ENCODE results near the gene AP5B1.

AP5B1 gene

DNA sequence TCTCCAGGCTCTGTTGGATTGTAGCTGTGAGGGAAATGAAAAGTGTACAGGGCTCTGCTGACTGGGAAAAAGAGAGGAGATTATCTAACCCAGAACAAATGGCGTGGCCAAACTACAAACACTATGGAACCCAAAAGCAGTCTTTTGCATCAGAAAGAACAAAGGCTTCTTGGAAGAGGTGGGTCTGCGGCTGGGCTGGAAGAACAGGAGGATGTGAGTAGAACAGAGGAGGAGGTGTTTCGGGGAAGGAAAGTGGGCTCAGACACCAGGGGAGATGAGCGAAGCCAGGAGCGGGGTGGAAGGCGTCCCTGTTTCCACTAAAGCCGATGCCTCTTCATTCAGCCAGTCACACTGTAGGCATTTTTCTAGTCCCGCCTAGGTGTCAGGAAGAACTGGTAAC, 18.1 kb upstream of the AP5B1 start:
- no peak for TF ChIP-seq CTCF (conservative IDR thresholded peaks at IDR 0.05; ENCODE audit: low read length)
- H3K4me3 ChIP-seq (ENCODE audit: low read length) = no peak overlapping the region
- DNase-seq (ENCODE audit: low read depth) = no peak

- no peak for TF ChIP-seq CTCF (conservative IDR thresholded peaks at IDR 0.05; ENCODE audit: low read length)
- no peak for DNase-seq (ENCODE audit: low read depth)
- H3K4me3 ChIP-seq (ENCODE audit: low read length) = no peak overlapping the region
These were observed 16.9 kb upstream of the AP5B1 start for GRCh38 chr11:65797711-65798110.

GRCh38 chr11:65796726-65797601, 16.2 kb upstream of the AP5B1 start:
- TF ChIP-seq CTCF (conservative IDR thresholded peaks at IDR 0.05; ENCODE audit: low read length) = no peak
- DNase-seq (ENCODE audit: low read depth) = no peak

DNA sequence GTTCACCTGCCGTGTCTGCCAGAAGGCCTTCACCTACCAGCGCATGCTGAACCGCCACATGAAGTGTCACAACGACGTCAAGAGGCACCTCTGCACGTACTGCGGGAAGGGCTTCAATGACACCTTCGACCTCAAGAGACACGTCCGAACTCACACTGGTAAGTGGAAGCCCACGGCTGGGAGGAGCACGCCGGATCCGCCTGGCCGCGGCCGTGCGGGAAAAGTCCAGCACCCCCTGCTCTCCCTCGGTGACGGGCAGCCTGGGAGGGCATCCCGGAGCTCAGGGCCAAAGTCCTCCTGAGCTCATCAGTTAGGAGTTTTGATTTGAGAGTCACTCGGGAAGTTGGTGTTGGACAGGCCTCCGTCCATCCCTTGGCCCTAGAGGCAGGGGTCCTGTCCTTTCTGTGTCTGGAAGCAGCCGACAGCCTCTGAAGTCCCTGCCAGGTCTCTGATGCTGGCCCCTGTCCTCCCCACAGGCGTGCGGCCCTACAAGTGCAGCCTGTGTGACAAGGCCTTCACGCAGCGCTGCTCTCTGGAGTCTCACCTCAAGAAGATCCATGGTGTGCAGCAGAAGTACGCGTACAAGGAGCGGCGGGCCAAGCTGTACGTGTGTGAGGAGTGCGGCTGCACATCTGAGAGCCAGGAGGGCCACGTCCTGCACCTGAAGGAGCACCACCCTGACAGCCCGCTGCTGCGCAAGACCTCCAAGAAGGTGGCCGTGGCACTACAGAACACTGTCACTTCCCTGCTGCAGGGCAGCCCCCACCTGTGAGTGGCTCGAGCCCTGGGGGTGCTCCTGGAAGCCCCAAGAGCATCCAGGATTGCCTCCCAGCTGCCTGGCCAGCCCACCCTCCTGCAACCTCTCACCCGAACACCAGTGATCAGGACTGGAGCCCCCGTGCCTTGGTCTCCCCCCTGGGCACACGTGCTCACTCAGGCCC, 14.1 kb upstream of the AP5B1 start:
- DNase-seq (ENCODE audit: low read depth) = no peak
- TF ChIP-seq CTCF (conservative IDR thresholded peaks at IDR 0.05; ENCODE audit: low read length) = no peak
- no peak overlapping the region for H3K4me3 ChIP-seq (ENCODE audit: low read length)

More at GRCh38 chr11:65796726-65797601, 16.2 kb upstream of the AP5B1 start:
- H3K4me3 ChIP-seq (ENCODE audit: low read length) = no peak overlapping the region

DNA sequence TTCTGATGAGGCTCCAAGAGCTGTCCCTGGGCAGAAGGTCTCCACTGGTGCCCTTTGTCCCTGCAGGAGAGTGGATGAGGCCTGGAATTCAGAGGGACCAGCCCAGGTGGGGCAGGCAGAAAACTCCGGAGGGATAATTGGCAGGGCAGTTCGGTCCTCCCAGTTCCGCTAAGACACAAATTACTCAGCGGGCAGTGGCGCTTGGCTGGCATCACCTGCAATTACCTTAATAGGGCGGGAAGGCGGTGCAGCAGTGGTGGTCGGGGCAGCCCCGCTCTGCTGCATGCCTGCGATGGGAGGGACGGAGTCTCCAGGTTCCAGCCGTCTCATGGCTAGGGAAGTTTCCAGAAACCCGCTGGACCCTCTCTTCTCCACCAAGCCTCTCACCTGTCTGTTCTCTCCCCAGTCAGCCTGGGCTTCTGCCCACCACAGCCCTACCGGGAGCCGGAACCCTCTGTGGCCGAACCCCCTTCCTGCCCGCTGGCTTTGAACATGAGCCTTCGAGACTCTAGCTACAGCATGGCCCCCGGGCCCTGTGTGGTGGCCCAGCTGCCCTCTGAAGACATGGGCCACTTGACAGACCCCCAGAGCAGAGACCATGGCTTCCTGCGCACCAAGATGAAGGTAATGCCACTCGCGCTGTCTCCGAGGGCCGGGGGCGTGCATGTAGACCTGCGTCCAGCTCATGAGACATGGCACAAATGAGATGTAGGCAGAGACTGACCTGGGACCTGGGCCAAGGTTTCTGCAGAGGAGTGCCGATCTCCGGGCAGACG, 13.0 kb upstream of the AP5B1 start:
- DNase-seq (ENCODE audit: low read depth) = no peak
- no peak for TF ChIP-seq CTCF (conservative IDR thresholded peaks at IDR 0.05; ENCODE audit: low read length)
- H3K4me3 ChIP-seq (ENCODE audit: low read length) = no peak overlapping the region

- no peak for DNase-seq (ENCODE audit: low read depth)
- H3K4me3 ChIP-seq (ENCODE audit: low read length) = no peak overlapping the region
- no peak for TF ChIP-seq CTCF (conservative IDR thresholded peaks at IDR 0.05; ENCODE audit: low read length)
These were observed 12.4 kb upstream of the AP5B1 start for GRCh38 chr11:65793144-65793581.

All from AG10803 (cell line).